Keratinocyte (primary cell): ENCODE results near the gene ZNF710. TPM values are rescaled to one million over a fixed set of nuclear protein-coding genes. Genes with fewer than 3 reads are reported as not detected.

ENCODE experiments used
- DNase-seq: peaks from one replicate; pipeline ENCODE4 v3.0.0-alpha.2; 2011; ENCODE audit warnings: low read depth, missing footprints, low spot score
- FAIRE-seq: peaks from 2 replicates; lab custom pipeline; 2011; peaks lifted over from hg19 to GRCh38; lab: Jason Lieb, UNC
- H2AFZ ChIP-seq: 2 replicates; pipeline ENCODE4 v1.6.0; 2012; ENCODE audit warnings: low read length, control low read depth, inconsistent platforms; ENCODE audit not compliant: control insufficient read depth
- H3K27ac ChIP-seq: 2 replicates; pipeline ENCODE4 v1.5.1; 2011; ENCODE audit warnings: low read length; ENCODE audit not compliant: control insufficient read depth, insufficient read depth
- H3K27me3 ChIP-seq: 3 replicates; pipeline ENCODE4 v1.6.0; 2011; ENCODE audit warnings: low read length; ENCODE audit not compliant: control insufficient read depth, insufficient read depth; ENCODE audit errors: extremely low read depth
- H3K36me3 ChIP-seq, 2 experiments: 2 replicates in 1 of 2; 3 replicates in 1 of 2; pipeline ENCODE4 v1.5.1; 2011; ENCODE audit warnings: low read length in 2 of 2, mild to moderate bottlenecking in 1 of 2; ENCODE audit not compliant: control insufficient read depth in 2 of 2, insufficient read depth in 2 of 2; ENCODE audit errors: extremely low read depth in 1 of 2
- H3K4me1 ChIP-seq: 3 replicates; pipeline ENCODE4 v1.5.1; 2011; ENCODE audit warnings: low read length; ENCODE audit not compliant: control insufficient read depth, insufficient read depth; ENCODE audit errors: extremely low read depth
- H3K4me2 ChIP-seq: 3 replicates; pipeline ENCODE4 v1.6.0; 2011; ENCODE audit warnings: low read depth, low read length; ENCODE audit not compliant: control insufficient read depth, insufficient read depth; ENCODE audit errors: extremely low read depth
- H3K4me3 ChIP-seq, 3 experiments: fragments of 200-600 bp in 1 of 3; sonication (generic) in 1 of 3; 2 replicates in 2 of 3; 3 replicates in 1 of 3; pipeline ENCODE4 v1.5.1; 2011 to 2016; ENCODE audit warnings: low read length in 3 of 3, mild to moderate bottlenecking in 3 of 3, control low read depth in 2 of 3, inconsistent platforms in 1 of 3, low read depth in 1 of 3, mixed read lengths in 1 of 3, mixed run types in 1 of 3, moderate library complexity in 1 of 3; ENCODE audit not compliant: control insufficient read depth in 2 of 3, insufficient read depth in 2 of 3; ENCODE audit errors: extremely low read depth in 1 of 3
- H3K79me2 ChIP-seq: 2 replicates; pipeline ENCODE4 v1.6.0; 2012; ENCODE audit warnings: low read length; ENCODE audit not compliant: control insufficient read depth, insufficient read depth
- H3K9ac ChIP-seq: 3 replicates; pipeline ENCODE4 v1.6.0; 2011; ENCODE audit warnings: low read length; ENCODE audit not compliant: control insufficient read depth, insufficient read depth; ENCODE audit errors: extremely low read depth
- H3K9me1 ChIP-seq: 3 replicates; pipeline ENCODE4 v1.6.0; 2011; ENCODE audit warnings: low read length; ENCODE audit not compliant: control insufficient read depth, insufficient read depth; ENCODE audit errors: extremely low read depth
- H3K9me3 ChIP-seq: 2 replicates; pipeline ENCODE4 v1.5.1; 2012; ENCODE audit warnings: low read depth, low read length; ENCODE audit not compliant: control insufficient read depth
- H4K20me1 ChIP-seq: 3 replicates; pipeline ENCODE4 v1.6.0; 2011; ENCODE audit warnings: low read length; ENCODE audit not compliant: control insufficient read depth, insufficient read depth; ENCODE audit errors: extremely low read depth
- EZH2 ChIP-seq: IDR thresholded peaks from one replicate; pipeline ENCODE4 v1.6.1; 2012; ENCODE audit warnings: inconsistent platforms, mild to moderate bottlenecking, low read length, moderate library complexity
- dilution Hi-C: fragments of 300-500 bp; cut with MboI; formaldehyde crosslinking; loops from one replicate; pipeline ENCODE4 v1.7.0; 2020; ENCODE audit warnings: low sequenced_read_pairs; ENCODE audit not compliant: extremely low pct_ligation_motif_present
- polyA plus RNA-seq, 5 experiments: library from polyadenylated mRNA; depleted of rRNA in 3 of 5; stranded (reverse) in 3 of 5; stranded (forward) in 1 of 5; unstranded in 1 of 5; fragments of >200 nt; gene quantifications; 1 replicate in 1 of 5; 2 replicates in 3 of 5; 3 replicates in 1 of 5; pipeline versions ENCODE4 v1.2.1 to v1.2.3, GENCODE V29; 2011 to 2012; ENCODE audit warnings: missing spikeins in 2 of 5, low read depth in 1 of 5, low replicate concordance in 1 of 5
- small RNA-seq, 3 experiments: library from RNA; depleted of rRNA; stranded (forward); fragments of <200 nt; gene quantifications; one replicate each; pipeline ENCODE3, GENCODE V24; 2012; ENCODE audit warnings: low read depth in 3 of 3, low replicate concordance in 1 of 3; ENCODE audit not compliant: insufficient read length in 3 of 3
- TF ChIP-seq, protein P1 (sequence below), 3 experiments: IDR thresholded peaks in 1 of 3; conservative IDR thresholded peaks in 1 of 3; optimal IDR thresholded peaks in 1 of 3; 2 replicates in 2 of 3; 3 replicates in 1 of 3; pipeline versions ENCODE3 to v1.5.1; 2011; ENCODE audit warnings: low read length in 3 of 3, mild to moderate bottlenecking in 3 of 3, moderate library complexity in 2 of 3, control low read depth in 1 of 3, inconsistent platforms in 1 of 3; ENCODE audit not compliant: insufficient read depth in 2 of 3; ENCODE audit errors: extremely low read depth in 1 of 3

The ZNF710 gene
- polyA plus RNA-seq, 1 donor (not counting 4 experiments of a cell fraction or from before 2014, with no cell fraction given), result 4.5 TPM

DNA sequence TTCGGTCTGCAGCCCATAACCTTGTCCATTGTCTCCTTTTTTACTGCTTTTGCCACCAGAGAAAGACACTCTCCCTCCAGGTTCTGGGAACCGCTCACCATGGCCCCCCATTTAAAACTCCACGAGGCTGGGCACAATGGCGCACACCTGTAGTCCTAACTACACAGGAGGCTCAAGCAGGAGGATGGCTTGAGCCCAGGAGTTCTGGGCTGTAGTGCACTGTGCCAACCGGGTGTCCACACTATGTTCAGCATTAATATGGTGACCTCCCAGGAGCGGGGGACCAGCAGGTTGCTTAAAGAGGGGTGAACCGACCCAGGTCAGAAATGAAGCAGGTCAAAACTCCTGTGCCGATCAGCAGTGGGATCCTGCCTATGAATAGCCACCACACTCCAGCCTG lies 129.2 kb downstream of the ZNF710 start:
- TF ChIP-seq, protein P1, sequence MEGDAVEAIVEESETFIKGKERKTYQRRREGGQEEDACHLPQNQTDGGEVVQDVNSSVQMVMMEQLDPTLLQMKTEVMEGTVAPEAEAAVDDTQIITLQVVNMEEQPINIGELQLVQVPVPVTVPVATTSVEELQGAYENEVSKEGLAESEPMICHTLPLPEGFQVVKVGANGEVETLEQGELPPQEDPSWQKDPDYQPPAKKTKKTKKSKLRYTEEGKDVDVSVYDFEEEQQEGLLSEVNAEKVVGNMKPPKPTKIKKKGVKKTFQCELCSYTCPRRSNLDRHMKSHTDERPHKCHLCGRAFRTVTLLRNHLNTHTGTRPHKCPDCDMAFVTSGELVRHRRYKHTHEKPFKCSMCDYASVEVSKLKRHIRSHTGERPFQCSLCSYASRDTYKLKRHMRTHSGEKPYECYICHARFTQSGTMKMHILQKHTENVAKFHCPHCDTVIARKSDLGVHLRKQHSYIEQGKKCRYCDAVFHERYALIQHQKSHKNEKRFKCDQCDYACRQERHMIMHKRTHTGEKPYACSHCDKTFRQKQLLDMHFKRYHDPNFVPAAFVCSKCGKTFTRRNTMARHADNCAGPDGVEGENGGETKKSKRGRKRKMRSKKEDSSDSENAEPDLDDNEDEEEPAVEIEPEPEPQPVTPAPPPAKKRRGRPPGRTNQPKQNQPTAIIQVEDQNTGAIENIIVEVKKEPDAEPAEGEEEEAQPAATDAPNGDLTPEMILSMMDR (optimal IDR thresholded peaks at IDR 0.05 in 1 of 3, IDR thresholded peaks at IDR 0.05 in 1 of 3, conservative IDR thresholded peaks at IDR 0.05 in 1 of 3; ENCODE audit: extremely low read depth in 1 of 3, insufficient read depth in 2 of 3, low read length in 3 of 3), result no peak
- TF ChIP-seq EZH2, result no peak
- Histone ChIP-seq H3K9ac (no peak overlapping the region), H3K4me2 (no peak overlapping the region), H3K36me3 (no peaks in the 10 kb centered on the region), H2AFZ (no peak overlapping the region), H3K79me2 (no peaks in the 10 kb centered on the region), H3K4me3 (no peak overlapping the region), H3K9me3 (no peaks in the 10 kb centered on the region), H4K20me1 (no peaks in the 10 kb centered on the region), H3K9me1 (no peaks in the 10 kb centered on the region), H3K27ac (no peak overlapping the region), H3K4me1 (no peaks in the 10 kb centered on the region), H3K27me3 (no peaks in the 10 kb centered on the region)
- dilution Hi-C loops, result no loop called here
- FAIRE-seq (no peak), DNase-seq (no peak)

Small RNA genes within 50 kb of the gene (small RNA-seq; reads per million reads assigned to genes)
- gene MIR3174, result 0.60 to 3.7 (median 2.3) reads per million in 3 experiments
- 0 reads per million in 3 experiments for gene RF00066

Other genes with a start within 250 kb of the ZNF710 start
- 0.16 to 0.39 TPM (median 0.22 TPM) in 3 replicates for gene MESP2, start 225.0 kb upstream of the ZNF710 start, polyA plus RNA-seq
- gene ANPEP, start 186.5 kb upstream of the ZNF710 start, polyA plus RNA-seq, result 0.59 to 5.2 TPM (median 1.00 TPM) in 3 replicates
- gene AP3S2, start 107.3 kb upstream of the ZNF710 start, polyA plus RNA-seq, result 22.9 to 39.2 TPM (median 34.6 TPM) in 3 replicates
- gene ARPIN, start 88.4 kb upstream of the ZNF710 start, polyA plus RNA-seq, result 6.2 to 10.1 TPM (median 9.0 TPM) in 3 replicates
- 23.5 to 28.3 TPM (median 27.9 TPM) in 3 replicates for gene IDH2, start 101.1 kb downstream of the ZNF710 start, polyA plus RNA-seq
- 58.7 to 95.1 TPM (median 72.7 TPM) in 3 replicates for gene SEMA4B, start 200.0 kb downstream of the ZNF710 start, polyA plus RNA-seq
- gene CIB1, start 232.6 kb downstream of the ZNF710 start, polyA plus RNA-seq, result 70.9 to 83.0 TPM (median 80.6 TPM) in 3 replicates
- 0.92 to 2.7 TPM (median 1.0 TPM) in 3 replicates for gene GDPGP1, start 232.9 kb downstream of the ZNF710 start, polyA plus RNA-seq
- gene TTLL13, start 248.2 kb downstream of the ZNF710 start, polyA plus RNA-seq, result 0.05 to 0.09 TPM (median 0.07 TPM) in 3 replicates